Measurements from ENCODE around the gene AASS. TPM values are rescaled to one million over a fixed set of nuclear protein-coding genes. Genes with fewer than 3 reads are reported as not detected.

AASS gene
- total and polyA plus RNA-seq, 10 donors: 1.7 to 25.3 (median 12.0) TPM

DNA sequence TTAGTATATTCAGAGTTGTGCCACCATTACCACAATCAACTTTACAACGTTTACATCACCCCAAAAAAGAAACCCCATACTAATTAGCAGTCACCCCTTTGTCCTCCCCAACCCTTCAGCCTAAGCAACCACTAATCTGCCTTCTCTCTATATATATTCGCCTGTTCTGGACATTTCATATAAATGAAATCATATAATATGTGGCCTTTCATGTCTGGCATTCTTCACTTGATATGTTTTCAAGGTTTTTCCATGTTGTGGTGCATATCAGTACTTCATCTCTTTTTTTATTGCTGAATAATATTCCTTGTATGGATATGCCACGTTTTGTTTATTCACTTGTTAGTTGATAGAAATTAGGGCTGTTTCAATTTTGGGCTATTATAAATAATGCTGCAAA, 70.4 kb downstream of the AASS start:
- Histone ChIP-seq H3K27ac (no peak overlapping the region), H3K4me1 (no peaks in the 10 kb centered on the region), H3K36me3 (peaks cover 0 to 39% (median 13%) of the 10 kb centered on the region in 6 donors), H3K9me3 (no peaks in the 10 kb centered on the region), H3K27me3 (replicated peaks in 1 of 7) (no peaks in the 10 kb centered on the region), H3K4me3 (no peak overlapping the region)
- intact Hi-C loops (cut with DNase I; ENCODE audit: low total_unique reads): no loop called here
- WGBS, 5 donors: 56 to 74% (median 67%) methylated on average over 3 of the region's 3 CpGs
- no peak for DNase-seq
- TF ChIP-seq POLR2AphosphoS5 (IDR thresholded peaks at IDR 0.05): no peak
- TF ChIP-seq POLR2A (IDR thresholded peaks at IDR 0.05): no peak
- TF ChIP-seq, protein P1, sequence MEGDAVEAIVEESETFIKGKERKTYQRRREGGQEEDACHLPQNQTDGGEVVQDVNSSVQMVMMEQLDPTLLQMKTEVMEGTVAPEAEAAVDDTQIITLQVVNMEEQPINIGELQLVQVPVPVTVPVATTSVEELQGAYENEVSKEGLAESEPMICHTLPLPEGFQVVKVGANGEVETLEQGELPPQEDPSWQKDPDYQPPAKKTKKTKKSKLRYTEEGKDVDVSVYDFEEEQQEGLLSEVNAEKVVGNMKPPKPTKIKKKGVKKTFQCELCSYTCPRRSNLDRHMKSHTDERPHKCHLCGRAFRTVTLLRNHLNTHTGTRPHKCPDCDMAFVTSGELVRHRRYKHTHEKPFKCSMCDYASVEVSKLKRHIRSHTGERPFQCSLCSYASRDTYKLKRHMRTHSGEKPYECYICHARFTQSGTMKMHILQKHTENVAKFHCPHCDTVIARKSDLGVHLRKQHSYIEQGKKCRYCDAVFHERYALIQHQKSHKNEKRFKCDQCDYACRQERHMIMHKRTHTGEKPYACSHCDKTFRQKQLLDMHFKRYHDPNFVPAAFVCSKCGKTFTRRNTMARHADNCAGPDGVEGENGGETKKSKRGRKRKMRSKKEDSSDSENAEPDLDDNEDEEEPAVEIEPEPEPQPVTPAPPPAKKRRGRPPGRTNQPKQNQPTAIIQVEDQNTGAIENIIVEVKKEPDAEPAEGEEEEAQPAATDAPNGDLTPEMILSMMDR (IDR thresholded peaks at IDR 0.05 in 8 of 11, conservative IDR thresholded peaks at IDR 0.05 in 3 of 11): no peak

DNA sequence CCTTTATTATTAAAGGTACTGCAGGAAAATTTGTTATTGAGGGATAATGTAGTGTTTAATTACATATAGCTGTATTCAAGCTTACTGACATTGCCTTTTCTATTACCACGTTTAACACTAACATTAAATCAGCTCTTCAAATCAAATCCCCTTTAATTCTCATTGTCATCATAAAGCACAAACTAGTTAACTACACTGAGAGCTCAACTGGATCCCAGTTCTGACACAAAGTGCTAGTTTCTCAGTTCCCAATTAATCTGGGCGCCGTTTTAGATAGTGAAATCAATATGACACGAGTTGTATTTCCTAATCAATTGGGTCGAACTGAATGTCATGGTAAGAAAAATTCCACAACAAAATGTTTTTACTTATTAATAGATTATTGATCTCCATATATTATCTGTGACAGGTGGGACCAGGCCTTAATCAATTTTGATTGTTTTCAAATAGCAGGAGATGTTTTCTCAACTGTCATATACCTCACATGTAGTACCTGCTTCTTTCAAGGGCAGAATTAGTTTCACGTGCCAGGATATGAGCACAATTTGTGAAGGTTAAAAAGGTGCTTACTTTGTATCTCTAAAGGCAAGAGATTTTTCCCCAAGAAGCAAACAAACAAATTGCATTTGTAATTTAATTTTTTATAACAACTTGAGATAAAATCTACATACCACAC, 71.0 kb downstream of the AASS start:
- Histone ChIP-seq H3K36me3 (peaks cover 0 to 33% (median 12%) of the 10 kb centered on the region in 6 donors), H3K4me1 (no peaks in the 10 kb centered on the region), H3K27ac (no peak overlapping the region), H3K27me3 (replicated peaks in 1 of 7) (no peaks in the 10 kb centered on the region), H3K4me3 (no peak overlapping the region), H3K9me3 (no peaks in the 10 kb centered on the region)
- intact Hi-C loops (cut with DNase I; ENCODE audit: low total_unique reads): no loop called here
- DNase-seq: no peak
- 85 to 90% (median 87%) methylated on average over 6 of the region's 6 CpGs for WGBS, 5 donors
- TF ChIP-seq POLR2AphosphoS5 (IDR thresholded peaks at IDR 0.05) (no peak), POLR2A (IDR thresholded peaks at IDR 0.05) (no peak)
- TF ChIP-seq, protein P1 (IDR thresholded peaks at IDR 0.05 in 8 of 11, conservative IDR thresholded peaks at IDR 0.05 in 3 of 11): no peak

DNA sequence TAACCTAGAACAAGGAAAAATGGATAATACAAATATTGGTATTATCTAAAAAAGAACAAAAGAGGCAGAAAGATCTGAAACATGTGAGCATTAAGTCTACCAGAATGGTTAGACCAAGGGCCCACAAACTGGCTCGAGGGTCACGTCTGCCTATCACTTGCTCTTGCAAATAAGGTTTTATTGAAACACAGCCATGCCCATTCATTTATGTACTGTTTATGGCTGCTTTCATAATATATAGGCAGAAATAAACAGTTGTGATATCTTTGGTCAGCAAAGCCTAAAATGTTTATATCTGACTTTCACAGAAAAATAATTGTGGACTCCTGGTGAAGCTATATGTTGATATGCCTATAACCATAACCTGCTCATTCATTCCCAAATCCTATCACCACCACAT, 71.8 kb downstream of the AASS start:
- Histone ChIP-seq H3K27ac (no peak overlapping the region), H3K9me3 (no peaks in the 10 kb centered on the region), H3K27me3 (replicated peaks in 1 of 7) (no peaks in the 10 kb centered on the region), H3K36me3 (peaks cover 0 to 26% (median 9%) of the 10 kb centered on the region in 6 donors), H3K4me3 (no peak overlapping the region), H3K4me1 (no peaks in the 10 kb centered on the region)
- WGBS, 5 donors: 85 to 96% (median 94%) methylated on average over 2 of the region's 2 CpGs
- intact Hi-C loops (cut with DNase I; ENCODE audit: low total_unique reads): no loop called here
- TF ChIP-seq, protein P1 (IDR thresholded peaks at IDR 0.05 in 8 of 11, conservative IDR thresholded peaks at IDR 0.05 in 3 of 11): no peak
- DNase-seq: no peak

DNA sequence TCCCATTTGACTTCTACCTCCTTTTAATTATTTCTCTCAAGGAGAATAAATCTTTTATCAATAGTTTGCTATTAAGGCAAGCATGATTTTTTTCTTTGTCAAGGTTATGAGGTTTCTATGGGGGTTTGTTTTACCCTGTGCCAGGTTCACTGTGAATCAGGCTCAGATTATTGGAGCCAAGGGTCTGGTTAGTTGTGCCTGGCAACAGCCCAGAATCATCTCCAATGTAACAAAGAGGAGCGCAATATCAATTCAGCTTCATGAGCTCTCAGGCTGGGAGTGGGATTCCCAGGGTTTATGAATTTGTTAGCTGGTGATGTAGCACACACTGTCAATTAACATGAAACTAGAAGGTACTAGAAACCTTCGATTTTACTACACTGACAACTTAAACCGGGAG, 73.2 kb downstream of the AASS start:
- Histone ChIP-seq H3K27me3 (replicated peaks in 1 of 7) (no peaks in the 10 kb centered on the region), H3K9me3 (no peaks in the 10 kb centered on the region), H3K4me3 (no peak overlapping the region), H3K4me1 (no peaks in the 10 kb centered on the region), H3K27ac (no peak overlapping the region), H3K36me3 (peaks cover 0 to 11% (median 0%) of the 10 kb centered on the region in 6 donors)
- WGBS, 5 donors: 85 to 94% (median 86%) methylated on average over 3 of the region's 3 CpGs
- intact Hi-C loops (cut with DNase I; ENCODE audit: low total_unique reads): no loop called here
- DNase-seq: no peak
- no peak for TF ChIP-seq POLR2A (IDR thresholded peaks at IDR 0.05)
- TF ChIP-seq, protein P1 (IDR thresholded peaks at IDR 0.05 in 8 of 11, conservative IDR thresholded peaks at IDR 0.05 in 3 of 11): no peak
- TF ChIP-seq POLR2AphosphoS5 (IDR thresholded peaks at IDR 0.05): no peak
